Transverse colon (tissue), 4 donors: ENCODE measurements around the gene MB.

Experiments used
- CTCF ChIP-seq, 5 experiments: fragments of 200-600 bp in 3 of 5; fragments of 450-650 bp in 2 of 5; sonication (generic) in 3 of 5; IDR thresholded peaks; 1 replicate in 2 of 5; 2 replicates in 3 of 5; pipeline ENCODE4 v1.5.1; 2016 to 2017; ENCODE audit warnings: antibody characterized with exemption in 5 of 5, inconsistent platforms in 3 of 5, mild to moderate bottlenecking in 2 of 5, moderate library complexity in 1 of 5
- EP300 ChIP-seq: sonication (generic); formaldehyde crosslinking; IDR thresholded peaks from one replicate; pipeline ENCODE4 v1.6.1; 2017; ENCODE audit warnings: antibody characterized with exemption, low read depth
- POLR2A ChIP-seq: fragments of 450-650 bp; IDR thresholded peaks from one replicate; pipeline ENCODE4 v1.6.1; 2016; ENCODE audit warnings: antibody characterized with exemption, mild to moderate bottlenecking, moderate library complexity
- POLR2AphosphoS5 ChIP-seq, 3 donors: sonication (generic); formaldehyde crosslinking; IDR thresholded peaks; one replicate each; pipeline ENCODE4 v1.6.1; 2016; ENCODE audit warnings: antibody characterized with exemption in 3 of 3

- TF ChIP-seq POLR2A (no peak), EP300 (no peak), CTCF (IDR thresholded peaks at IDR 0.05) (no peak), POLR2AphosphoS5 (IDR thresholded peaks at IDR 0.05) (no peak)
Measured at GRCh38 chr22:35634943-35635540, 17.9 kb upstream of the MB start.
